HepG2 (cell line): ENCODE data around the gene HAUS7. TPM values are rescaled to one million over a fixed set of nuclear protein-coding genes. Genes with fewer than 3 reads are reported as not detected.

ENCODE experiments used
- AHDC1 ChIP-seq: sonication (generic); formaldehyde crosslinking; IDR thresholded peaks from 2 replicates; pipeline ENCODE4 v1.5.1; 2020; ENCODE audit warnings: mild to moderate bottlenecking, missing genetic modification reagents, borderline replicate concordance
- ARID5B ChIP-seq: IDR thresholded peaks from 2 replicates; pipeline ENCODE4 v1.4.0; 2020; ENCODE audit warnings: mild to moderate bottlenecking, missing genetic modification reagents
- FOSL1 ChIP-seq: sonication (generic); formaldehyde crosslinking; IDR thresholded peaks from 2 replicates; pipeline ENCODE4 v1.9.0; 2021; ENCODE audit warnings: missing genetic modification reagents, borderline replicate concordance
- KLF6 ChIP-seq: IDR thresholded peaks from 2 replicates; pipeline ENCODE4 v1.8.0; 2016; ENCODE audit warnings: missing biosample characterization, missing genetic modification reagents
- PAXIP1 ChIP-seq: sonication (generic); formaldehyde crosslinking; conservative IDR thresholded peaks from 2 replicates; pipeline ENCODE4 v1.4.0; 2020; ENCODE audit warnings: mild to moderate bottlenecking, missing genetic modification reagents, moderate library complexity
- REPIN1 ChIP-seq: sonication (generic); formaldehyde crosslinking; IDR thresholded peaks from 2 replicates; pipeline ENCODE4 v1.8.0; 2022; ENCODE audit warnings: missing genetic modification reagents, low read depth, mild to moderate bottlenecking, borderline replicate concordance
- RXRB ChIP-seq: IDR thresholded peaks from 2 replicates; pipeline ENCODE4 v1.6.1; 2016; ENCODE audit warnings: borderline replicate concordance, missing genetic modification reagents, missing compliant biosample characterization
- ZNF143 ChIP-seq: sonication (generic); formaldehyde crosslinking; IDR thresholded peaks from 2 replicates; pipeline ENCODE4 v1.4.0; 2020; ENCODE audit warnings: missing genetic modification reagents
- ZNF609 ChIP-seq: sonication (generic); formaldehyde crosslinking; IDR thresholded peaks from 2 replicates; pipeline ENCODE4 v1.4.0; 2020; ENCODE audit warnings: mild to moderate bottlenecking, missing genetic modification reagents, borderline replicate concordance
- polyA plus RNA-seq, 8 experiments: library from polyadenylated mRNA; depleted of rRNA in 3 of 8; stranded (reverse) in 7 of 8; unstranded in 1 of 8; fragments of >200 nt; fragmentation: Illumina TruSeq in 4 of 8; extraction: Trizol in 4 of 8; gene quantifications; 2 replicates each; pipeline versions ENCODE4 v1.2.1 to v1.2.3, GENCODE V29; 2011 to 2016; ENCODE audit warnings: low read depth in 4 of 8, missing spikeins in 1 of 8, mixed read lengths in 1 of 8; ENCODE audit not compliant: insufficient read depth in 1 of 8
- total RNA-seq, 5 experiments: library from RNA; depleted of rRNA; stranded (reverse); fragments of >200 nt; fragmentation: Illumina TruSeq; extraction: Trizol; gene quantifications; 2 replicates each; pipeline ENCODE4 v1.2.3, GENCODE V29; 2016; ENCODE audit warnings: low read depth in 1 of 5

HAUS7 gene
- total and polyA plus RNA-seq, 2 of the 13 experiments (the other 11 are each of a cell fraction or from before 2014, with no cell fraction given): 10.9 to 42.4 TPM

GRCh38 chrX:153488231-153488914 lies 18.0 kb upstream of the HAUS7 start (continued):
- peak; percentile 64; the same call in 1 of the 2 replicates for TF ChIP-seq REPIN1
- TF ChIP-seq AHDC1 (CRISPR knock-in tag): no peak
- TF ChIP-seq KLF6: no peak
- TF ChIP-seq RXRB (CRISPR knock-in tag): peak; percentile 65; the same call in 1 of the 2 replicates
- peak; percentile 88 for TF ChIP-seq PAXIP1
- 0 out of 2 replicates have a peak, but pooled peaks have one; percentile 24 for TF ChIP-seq ZNF143 (CRISPR knock-in tag)
- TF ChIP-seq ARID5B (CRISPR knock-in tag): 0 out of 2 replicates have a peak, but pooled peaks have one; percentile 14
- no peak for TF ChIP-seq FOSL1
- TF ChIP-seq ZNF609 (CRISPR knock-in tag): peak; percentile 85
